ENCODE results near the gene MGAT4A. TPM values are rescaled to one million over a fixed set of nuclear protein-coding genes. Genes with fewer than 3 reads are reported as not detected.

Gene MGAT4A
- polyA plus RNA-seq, 4 donors, result 28.9 to 50.4 (median 37.1) TPM

DNA sequence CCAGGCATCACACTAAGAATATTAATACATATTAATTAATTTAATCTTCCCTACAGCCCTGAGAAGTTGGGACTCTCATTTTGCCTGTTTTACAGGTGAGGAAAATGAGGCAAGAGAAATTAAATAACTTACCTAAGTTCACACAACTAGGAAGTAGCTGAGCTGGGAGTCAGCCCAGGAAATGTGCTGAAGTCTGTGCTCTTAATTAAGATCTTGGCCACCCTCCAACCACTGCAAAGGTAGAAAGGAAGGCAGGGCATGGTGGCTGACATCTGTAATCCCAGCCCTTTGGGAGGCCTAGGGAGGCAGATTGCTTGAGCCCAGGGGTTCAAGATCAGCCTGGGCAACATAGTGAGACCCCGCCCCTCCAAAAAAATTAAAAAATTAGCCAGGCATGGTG is 12.9 kb upstream of the MGAT4A start:
- 64 to 91% (median 78%) methylated on average over 1 of the region's 1 CpG for WGBS, 3 donors
- FAIRE-seq, result no peak

DNA sequence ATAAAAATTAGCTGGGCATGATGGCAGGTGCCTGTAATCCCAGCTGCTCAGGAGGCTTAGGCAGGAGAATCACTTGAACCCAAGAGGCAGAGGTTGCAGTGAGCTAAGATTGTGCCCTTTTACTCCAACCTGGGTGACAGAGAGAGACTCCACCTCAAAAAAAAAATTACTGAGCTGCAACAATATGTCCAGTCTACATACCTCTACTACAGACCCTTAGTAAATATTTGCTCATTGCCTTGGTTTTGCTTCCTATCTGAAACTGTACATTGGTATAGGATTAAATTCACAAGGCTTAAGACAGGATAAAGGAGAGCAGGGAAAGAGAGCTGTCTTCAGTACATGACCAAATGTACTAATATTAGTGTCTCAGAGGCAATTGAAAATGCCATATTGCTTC is 8.1 kb upstream of the MGAT4A start:
- no peaks in the 10 kb centered on the region for H3K36me3 ChIP-seq (ENCODE audit: control insufficient read depth in 3 of 3, insufficient read depth in 2 of 3, low read depth in 1 of 3, low read length in 3 of 3)
- H3K4me1 ChIP-seq (ENCODE audit: control insufficient read depth in 3 of 3, insufficient read depth in 2 of 3, low read depth in 1 of 3, low read length in 2 of 3), result peaks cover 6 to 8% (median 7%) of the 10 kb centered on the region in 3 donors
- DNase-seq, result no peak
- no peak overlapping the region for H3K27ac ChIP-seq (ENCODE audit: low read depth in 1 of 3, low read length in 2 of 3)
- no peak for FAIRE-seq
- no peak overlapping the region for H3K4me3 ChIP-seq (ENCODE audit: low read depth in 1 of 3, low read length in 3 of 3)
- no peaks in the 10 kb centered on the region for H3K9me3 ChIP-seq (ENCODE audit: control insufficient read depth in 2 of 2, insufficient read depth in 1 of 2, low read depth in 1 of 2, low read length in 1 of 2)
- no peaks in the 10 kb centered on the region for H3K27me3 ChIP-seq (ENCODE audit: control insufficient read depth in 3 of 3, insufficient read depth in 3 of 3, low read length in 3 of 3)

More for the DNA sequence above, 12.9 kb upstream of the MGAT4A start:
- no peaks in the 10 kb centered on the region for H3K36me3 ChIP-seq (ENCODE audit: control insufficient read depth in 3 of 3, insufficient read depth in 2 of 3, low read depth in 1 of 3, low read length in 3 of 3)
- peak in 1 of 2 donors; percentile 89 for DNase-seq
- no peaks in the 10 kb centered on the region for H3K9me3 ChIP-seq (ENCODE audit: control insufficient read depth in 2 of 2, insufficient read depth in 1 of 2, low read depth in 1 of 2, low read length in 1 of 2)
- H3K27ac ChIP-seq (ENCODE audit: low read depth in 1 of 3, low read length in 2 of 3), result peak overlapping the region in 2 of 3 donors; percentile 8 to 41
- H3K4me3 ChIP-seq (ENCODE audit: low read depth in 1 of 3, low read length in 3 of 3), result no peak overlapping the region
- peaks cover 0 to 3% (median 0%) of the 10 kb centered on the region in 3 donors for H3K4me1 ChIP-seq (ENCODE audit: control insufficient read depth in 3 of 3, insufficient read depth in 2 of 3, low read depth in 1 of 3, low read length in 2 of 3)
- no peaks in the 10 kb centered on the region for H3K27me3 ChIP-seq (ENCODE audit: control insufficient read depth in 3 of 3, insufficient read depth in 3 of 3, low read length in 3 of 3)

DNA sequence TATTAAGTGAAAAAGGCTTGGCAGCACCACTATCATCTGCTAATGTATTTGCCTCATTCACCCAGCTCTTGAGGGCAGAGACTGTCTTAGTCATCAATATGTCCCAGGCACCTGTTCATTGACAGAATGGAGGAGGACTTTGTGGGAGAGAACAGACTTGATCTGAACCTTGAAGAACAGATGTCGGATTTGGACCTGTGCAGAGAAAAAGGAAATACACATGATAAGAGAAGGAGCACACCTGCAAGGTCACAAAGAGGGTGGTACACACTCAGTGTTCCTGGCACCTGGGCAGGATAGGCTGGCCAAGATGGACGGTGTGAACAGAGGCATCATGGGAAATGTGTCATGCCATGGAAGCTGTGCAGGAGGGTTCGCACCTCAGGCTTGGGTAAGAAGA is 7.4 kb upstream of the MGAT4A start:
- Histone ChIP-seq H3K4me3 (ENCODE audit: low read depth in 1 of 3, low read length in 3 of 3) (no peak overlapping the region), H3K27ac (ENCODE audit: low read depth in 1 of 3, low read length in 2 of 3) (no peak overlapping the region), H3K27me3 (ENCODE audit: control insufficient read depth in 3 of 3, insufficient read depth in 3 of 3, low read length in 3 of 3) (no peaks in the 10 kb centered on the region), H3K36me3 (ENCODE audit: control insufficient read depth in 3 of 3, insufficient read depth in 2 of 3, low read depth in 1 of 3, low read length in 3 of 3) (no peaks in the 10 kb centered on the region), H3K9me3 (ENCODE audit: control insufficient read depth in 2 of 2, insufficient read depth in 1 of 2, low read depth in 1 of 2, low read length in 1 of 2) (no peaks in the 10 kb centered on the region), H3K4me1 (ENCODE audit: control insufficient read depth in 3 of 3, insufficient read depth in 2 of 3, low read depth in 1 of 3, low read length in 2 of 3) (peaks cover 6 to 8% (median 7%) of the 10 kb centered on the region in 3 donors)
- 51 to 83% (median 66%) methylated on average over 3 of the region's 3 CpGs for WGBS, 3 donors
- DNase-seq (no peak), FAIRE-seq (no peak)

DNA sequence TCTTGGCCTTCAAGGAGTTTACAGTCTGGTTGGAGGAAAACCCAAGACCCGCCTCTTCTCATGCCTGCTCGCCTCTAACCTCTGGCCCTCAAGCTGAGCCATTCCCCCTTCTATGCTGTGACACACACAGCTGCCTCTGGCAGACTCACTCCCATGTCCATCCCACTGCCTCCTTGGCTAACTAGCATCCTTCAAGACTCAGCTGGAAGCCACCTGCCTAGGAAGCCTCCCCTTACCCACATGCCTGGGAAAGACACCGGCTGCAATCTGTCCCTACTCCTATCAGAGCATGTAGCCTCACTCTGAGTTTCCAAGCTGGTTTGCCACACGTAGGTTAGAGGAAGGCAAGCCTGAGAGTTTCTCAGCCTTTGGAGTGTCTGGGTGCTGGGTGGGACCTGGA is 6.9 kb upstream of the MGAT4A start:
- FAIRE-seq (no peak), DNase-seq (no peak)
- Histone ChIP-seq H3K36me3 (ENCODE audit: control insufficient read depth in 3 of 3, insufficient read depth in 2 of 3, low read depth in 1 of 3, low read length in 3 of 3) (no peaks in the 10 kb centered on the region), H3K9me3 (ENCODE audit: control insufficient read depth in 2 of 2, insufficient read depth in 1 of 2, low read depth in 1 of 2, low read length in 1 of 2) (no peaks in the 10 kb centered on the region), H3K27ac (ENCODE audit: low read depth in 1 of 3, low read length in 2 of 3) (no peak overlapping the region), H3K4me3 (ENCODE audit: low read depth in 1 of 3, low read length in 3 of 3) (no peak overlapping the region), H3K27me3 (ENCODE audit: control insufficient read depth in 3 of 3, insufficient read depth in 3 of 3, low read length in 3 of 3) (no peaks in the 10 kb centered on the region), H3K4me1 (ENCODE audit: control insufficient read depth in 3 of 3, insufficient read depth in 2 of 3, low read depth in 1 of 3, low read length in 2 of 3) (peaks cover 6 to 8% (median 7%) of the 10 kb centered on the region in 3 donors)
- WGBS, 3 donors, result 90 to 93% (median 92%) methylated on average over 4 of the region's 4 CpGs

DNA sequence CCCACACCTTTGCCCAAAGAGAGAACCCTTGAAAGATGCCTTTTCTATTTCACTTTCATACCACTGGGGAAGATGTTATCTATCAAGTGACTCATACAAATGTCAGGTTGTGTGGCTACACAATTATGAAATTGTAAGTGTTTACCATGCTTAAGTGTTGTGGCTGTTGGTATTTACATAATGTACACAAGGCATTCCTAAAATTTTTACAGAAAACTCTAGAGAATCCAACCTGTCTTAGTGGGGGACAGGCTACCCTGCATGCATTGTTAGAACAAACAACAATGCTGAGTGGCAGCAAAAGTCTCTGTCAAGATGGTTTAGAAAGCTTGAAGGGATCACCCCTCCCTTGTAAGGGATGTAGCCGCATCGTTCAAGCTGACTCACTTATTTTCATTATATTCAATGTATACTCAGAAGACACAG is 5.5 kb upstream of the MGAT4A start:
- H3K27me3 ChIP-seq (ENCODE audit: control insufficient read depth in 3 of 3, insufficient read depth in 3 of 3, low read length in 3 of 3), result no peaks in the 10 kb centered on the region

DNA sequence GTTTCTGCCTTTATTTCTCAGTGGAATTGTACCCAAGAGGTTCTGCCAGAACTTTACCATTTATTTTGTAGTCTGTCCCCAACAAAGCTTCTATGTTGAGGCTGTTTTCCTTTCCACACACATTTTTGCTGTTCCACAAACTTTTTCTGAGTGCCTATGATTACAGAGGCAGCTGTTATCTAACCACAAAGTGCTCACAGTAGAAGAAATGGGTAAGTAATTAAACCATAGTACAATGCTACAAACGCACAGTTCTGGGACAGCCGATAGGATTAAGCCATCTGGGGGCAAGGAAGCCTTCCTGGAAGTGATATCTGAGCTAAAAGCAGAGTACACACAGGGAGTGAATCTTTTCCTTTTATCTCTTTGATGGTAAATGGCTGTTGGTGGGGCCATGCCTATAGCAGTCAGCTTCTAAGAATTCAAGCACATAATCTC is 3.9 kb upstream of the MGAT4A start:
- Histone ChIP-seq H3K4me1 (ENCODE audit: control insufficient read depth in 3 of 3, insufficient read depth in 2 of 3, low read depth in 1 of 3, low read length in 2 of 3) (peaks cover 6 to 13% (median 8%) of the 10 kb centered on the region in 3 donors), H3K27ac (ENCODE audit: low read depth in 1 of 3, low read length in 2 of 3) (peak overlapping the region in 2 of 3 donors; percentile 9 to 66), H3K9me3 (ENCODE audit: control insufficient read depth in 2 of 2, insufficient read depth in 1 of 2, low read depth in 1 of 2, low read length in 1 of 2) (peaks cover 0 to 6% of the 10 kb centered on the region in 2 donors), H3K27me3 (ENCODE audit: control insufficient read depth in 3 of 3, insufficient read depth in 3 of 3, low read length in 3 of 3) (no peaks in the 10 kb centered on the region), H3K4me3 (ENCODE audit: low read depth in 1 of 3, low read length in 3 of 3) (no peak overlapping the region), H3K36me3 (ENCODE audit: control insufficient read depth in 3 of 3, insufficient read depth in 2 of 3, low read depth in 1 of 3, low read length in 3 of 3) (no peaks in the 10 kb centered on the region)
- DNase-seq (no peak), FAIRE-seq (no peak)
- WGBS, 3 donors, result 7 to 34% (median 31%) methylated on average over 2 of the region's 2 CpGs

More for the DNA sequence above, 5.5 kb upstream of the MGAT4A start:
- Histone ChIP-seq H3K4me3 (ENCODE audit: low read depth in 1 of 3, low read length in 3 of 3) (no peak overlapping the region), H3K9me3 (ENCODE audit: control insufficient read depth in 2 of 2, insufficient read depth in 1 of 2, low read depth in 1 of 2, low read length in 1 of 2) (peaks cover 0 to 6% of the 10 kb centered on the region in 2 donors), H3K4me1 (ENCODE audit: control insufficient read depth in 3 of 3, insufficient read depth in 2 of 3, low read depth in 1 of 3, low read length in 2 of 3) (peaks cover 6 to 13% (median 8%) of the 10 kb centered on the region in 3 donors), H3K27ac (ENCODE audit: low read depth in 1 of 3, low read length in 2 of 3) (no peak overlapping the region), H3K36me3 (ENCODE audit: control insufficient read depth in 3 of 3, insufficient read depth in 2 of 3, low read depth in 1 of 3, low read length in 3 of 3) (no peaks in the 10 kb centered on the region)
- FAIRE-seq (no peak), DNase-seq (no peak)
- 68 to 84% (median 71%) methylated on average over 2 of the region's 2 CpGs for WGBS, 3 donors

DNA sequence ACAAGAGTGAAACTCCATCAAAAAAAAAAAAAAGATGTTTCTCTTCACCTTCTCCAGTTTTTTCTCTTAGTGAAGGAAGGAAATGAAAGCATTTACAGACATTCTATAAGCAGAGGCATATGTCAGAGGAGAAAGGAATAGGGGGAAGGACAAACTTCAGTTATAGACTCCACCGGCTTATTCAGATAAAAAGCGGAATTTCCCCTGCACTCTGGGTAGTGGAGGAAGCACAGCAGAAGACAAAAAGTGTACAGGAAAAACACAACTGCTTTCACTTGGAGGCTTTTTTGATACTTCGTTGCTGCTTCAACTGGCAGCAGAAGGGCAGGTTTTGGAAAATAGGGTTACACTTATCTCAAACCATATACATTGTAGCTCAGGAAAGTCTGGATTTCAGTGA is 3.2 kb upstream of the MGAT4A start:
- peaks cover 6 to 13% (median 8%) of the 10 kb centered on the region in 3 donors for H3K4me1 ChIP-seq (ENCODE audit: control insufficient read depth in 3 of 3, insufficient read depth in 2 of 3, low read depth in 1 of 3, low read length in 2 of 3)
- H3K27ac ChIP-seq (ENCODE audit: low read depth in 1 of 3, low read length in 2 of 3), result peak overlapping the region in 2 of 3 donors; percentile 40 to 64
- DNase-seq (peak in 1 of 2 donors; percentile 14), FAIRE-seq (no peak)
- 40 to 53% (median 48%) methylated on average over 3 of the region's 3 CpGs for WGBS, 3 donors
- peaks cover 0 to 6% of the 10 kb centered on the region in 2 donors for H3K9me3 ChIP-seq (ENCODE audit: control insufficient read depth in 2 of 2, insufficient read depth in 1 of 2, low read depth in 1 of 2, low read length in 1 of 2)
- no peaks in the 10 kb centered on the region for H3K27me3 ChIP-seq (ENCODE audit: control insufficient read depth in 3 of 3, insufficient read depth in 3 of 3, low read length in 3 of 3)
- H3K4me3 ChIP-seq (ENCODE audit: low read depth in 1 of 3, low read length in 3 of 3), result no peak overlapping the region
- H3K36me3 ChIP-seq (ENCODE audit: control insufficient read depth in 3 of 3, insufficient read depth in 2 of 3, low read depth in 1 of 3, low read length in 3 of 3), result no peaks in the 10 kb centered on the region

DNA sequence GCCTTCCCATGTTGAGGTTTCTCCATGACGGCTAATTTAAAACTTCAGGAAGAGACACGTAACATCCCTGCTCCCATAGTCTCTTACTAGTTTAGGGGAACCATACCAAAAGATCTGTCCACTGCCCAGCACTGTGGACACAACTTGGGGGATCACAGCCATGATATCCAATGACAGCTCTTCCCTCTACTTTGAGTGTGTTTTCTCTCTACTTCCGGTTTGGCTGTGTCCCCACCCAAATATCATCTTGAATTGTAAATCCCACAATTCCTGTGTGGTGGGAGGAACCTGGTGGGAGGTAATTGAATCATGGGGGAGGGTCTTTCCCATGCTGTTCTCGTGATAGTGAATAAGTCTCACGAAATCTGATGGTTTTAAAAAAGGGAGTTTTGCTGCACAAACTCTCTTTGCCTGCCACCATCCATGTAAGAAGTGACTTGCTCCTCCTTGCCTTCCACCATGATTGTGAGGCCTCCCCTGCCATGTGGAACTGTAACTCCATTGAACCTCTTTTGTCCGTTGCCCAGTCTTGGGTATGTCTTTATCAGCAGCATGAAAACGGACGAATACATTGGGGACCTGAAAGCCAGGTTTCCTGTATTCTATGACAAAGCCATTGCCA is 1.6 kb upstream of the MGAT4A start:
- 57 to 72% (median 61%) methylated on average over 8 of the region's 8 CpGs for WGBS, 3 donors
- Histone ChIP-seq H3K27me3 (ENCODE audit: control insufficient read depth in 3 of 3, insufficient read depth in 3 of 3, low read length in 3 of 3) (no peaks in the 10 kb centered on the region), H3K27ac (ENCODE audit: low read depth in 1 of 3, low read length in 2 of 3) (peak overlapping the region; percentile 88 to 99 (median 96)), H3K36me3 (ENCODE audit: control insufficient read depth in 3 of 3, insufficient read depth in 2 of 3, low read depth in 1 of 3, low read length in 3 of 3) (no peaks in the 10 kb centered on the region), H3K4me1 (ENCODE audit: control insufficient read depth in 3 of 3, insufficient read depth in 2 of 3, low read depth in 1 of 3, low read length in 2 of 3) (peaks cover 5 to 19% (median 8%) of the 10 kb centered on the region in 3 donors), H3K9me3 (ENCODE audit: control insufficient read depth in 2 of 2, insufficient read depth in 1 of 2, low read depth in 1 of 2, low read length in 1 of 2) (peaks cover 0 to 6% of the 10 kb centered on the region in 2 donors), H3K4me3 (ENCODE audit: low read depth in 1 of 3, low read length in 3 of 3) (peak overlapping the region in 2 of 3 donors; percentile 62 to 92)
- no peak for FAIRE-seq
- no peak for DNase-seq
